Activated naive CD8-positive, alpha-beta T cell treated with anti-CD3 and anti-CD28 coated beads, Interleukin-2, amount 50 U/mL, for 24 hours (primary cell): ENCODE measurements around the gene SLC28A2.
A peak's percentile ranks its signal among the peaks of the same experiment; 100 is the strongest.
"Not testable (repeated sequence)": the region's sequence is repeated elsewhere in the genome, so short reads cannot be mapped to it uniquely, and the experiment has no call there.

Experiments used
- ATAC-seq: fragments of 150-1000 bp; cut with Tn5 transposase; one replicate; pipeline ENCODE4 v1.10.0; 2021
- DNase-seq: peaks from one replicate; pipeline ENCODE4 v3.0.0; 2021
- H3K27ac Mint-ChIP-seq: one replicate; pipeline ENCODE4 v1.8.0; 2021; ENCODE audit warnings: mild to moderate bottlenecking, mixed read lengths
- H3K27me3 Mint-ChIP-seq: one replicate; pipeline ENCODE4 v1.8.0; 2021; ENCODE audit warnings: mixed read lengths
- H3K36me3 Mint-ChIP-seq: one replicate; pipeline ENCODE4 v1.8.0; 2021; ENCODE audit warnings: low read depth, mixed read lengths
- H3K4me1 Mint-ChIP-seq: one replicate; pipeline ENCODE4 v1.8.0; 2021; ENCODE audit warnings: mixed read lengths
- H3K4me3 Mint-ChIP-seq: one replicate; pipeline ENCODE4 v1.8.0; 2021; ENCODE audit warnings: mild to moderate bottlenecking, moderate library complexity, mixed read lengths
- H3K9me3 Mint-ChIP-seq: one replicate; pipeline ENCODE4 v1.8.0; 2021; ENCODE audit warnings: mixed read lengths

Gene SLC28A2

DNA sequence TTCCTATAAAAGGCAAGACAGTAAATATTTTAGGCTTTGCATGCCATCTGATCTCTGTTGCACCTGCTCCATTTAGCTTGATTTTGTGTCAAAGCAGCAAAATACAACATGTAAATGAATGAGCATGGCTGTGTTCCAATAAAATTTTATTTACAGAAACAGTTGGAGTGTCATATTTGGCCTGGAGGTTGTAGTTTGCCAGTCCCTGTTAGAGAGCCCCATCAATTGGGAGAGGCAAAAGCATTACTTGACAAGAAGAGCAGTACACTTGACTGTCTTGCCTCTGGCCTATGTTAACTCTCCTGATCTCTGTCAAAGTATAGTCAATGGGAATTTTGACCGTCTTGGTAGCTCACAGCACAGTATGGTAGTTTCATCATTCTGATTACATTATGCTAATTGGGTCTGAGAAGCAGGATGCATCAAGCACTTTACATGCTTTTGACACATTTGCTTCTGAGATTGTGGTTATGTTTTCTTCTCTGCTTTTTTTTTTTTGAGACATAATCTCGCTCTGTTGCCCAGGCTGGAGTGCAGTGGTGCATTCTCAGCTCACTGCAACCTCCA, 35.4 kb downstream of the SLC28A2 start:
- Mint-ChIP-seq H3K36me3 (no peaks in the 10 kb centered on the region), H3K9me3 (no peaks in the 10 kb centered on the region), H3K4me1 (no peaks in the 10 kb centered on the region), H3K27me3 (peaks cover 8% of the 10 kb centered on the region), H3K4me3 (no peak overlapping the region), H3K27ac (no peak overlapping the region)
- ATAC-seq (no peak), DNase-seq (no peak)

DNA sequence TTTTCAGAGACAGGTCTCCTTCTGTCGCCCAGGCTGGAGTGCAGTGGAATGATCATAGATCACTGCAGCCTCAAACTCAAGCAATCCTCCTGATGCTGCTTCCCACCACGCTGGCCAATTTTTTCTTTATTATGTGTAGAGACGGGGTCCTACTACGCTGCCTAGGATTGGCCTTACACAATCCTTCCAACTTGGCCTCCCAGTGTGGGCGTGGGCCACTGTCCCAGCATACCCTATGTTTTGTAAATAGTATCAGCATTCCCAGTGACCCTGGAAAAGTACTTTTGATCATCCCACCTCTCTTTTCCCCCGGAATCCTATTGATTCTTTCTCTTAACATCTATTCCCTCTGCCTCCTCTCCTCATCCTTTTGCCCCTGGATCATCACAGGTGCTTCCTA, 36.9 kb downstream of the SLC28A2 start:
- no peaks in the 10 kb centered on the region for H3K9me3 Mint-ChIP-seq
- no peak for DNase-seq
- H3K36me3 Mint-ChIP-seq: no peaks in the 10 kb centered on the region
- peaks cover 8% of the 10 kb centered on the region for H3K27me3 Mint-ChIP-seq
- no peak overlapping the region for H3K27ac Mint-ChIP-seq
- no peak overlapping the region for H3K4me3 Mint-ChIP-seq
- no peaks in the 10 kb centered on the region for H3K4me1 Mint-ChIP-seq
- ATAC-seq: no peak

DNA sequence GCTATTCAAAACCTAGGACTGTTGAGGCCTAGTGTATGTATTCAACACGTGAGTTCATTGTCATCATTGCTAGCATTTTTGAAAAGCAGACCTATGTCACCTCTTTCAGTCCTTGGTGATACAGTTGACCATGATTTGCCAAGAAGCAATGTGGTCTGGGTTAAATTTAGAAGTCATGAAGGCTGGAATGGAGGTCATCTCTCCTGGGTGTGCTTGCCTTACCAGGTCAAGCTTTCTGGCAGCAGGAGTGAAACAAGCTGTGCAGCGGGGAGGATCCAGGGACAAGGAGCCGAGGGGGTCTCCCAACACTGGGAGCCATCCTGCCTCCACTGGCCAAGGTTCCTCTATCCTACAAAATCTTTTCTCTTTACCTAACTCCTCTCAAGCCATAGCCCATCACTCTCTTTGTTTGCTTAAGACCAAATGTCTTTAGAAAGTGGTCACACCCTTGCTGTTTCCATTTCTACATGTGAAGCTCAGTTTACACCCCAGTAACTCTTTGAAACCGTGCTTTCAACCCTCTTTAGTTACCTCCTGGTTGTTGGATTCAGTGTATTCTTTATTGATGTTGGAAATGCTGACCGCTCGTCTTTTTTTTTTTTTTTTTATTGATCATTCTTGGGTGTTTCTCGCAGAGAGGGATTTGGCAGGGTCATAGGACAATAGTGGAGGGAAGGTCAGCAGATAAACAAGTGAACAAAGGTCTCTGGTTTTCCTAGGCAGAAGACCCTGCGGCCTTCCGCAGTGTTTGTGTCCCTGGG, 40.0 kb downstream of the SLC28A2 start:
- DNase-seq: no peak
- no peak for ATAC-seq
- Mint-ChIP-seq H3K9me3 (peaks cover 4% of the 10 kb centered on the region), H3K36me3 (no peaks in the 10 kb centered on the region), H3K4me3 (no peak overlapping the region), H3K27me3 (peaks cover 3% of the 10 kb centered on the region), H3K4me1 (no peaks in the 10 kb centered on the region), H3K27ac (no peak overlapping the region)

DNA sequence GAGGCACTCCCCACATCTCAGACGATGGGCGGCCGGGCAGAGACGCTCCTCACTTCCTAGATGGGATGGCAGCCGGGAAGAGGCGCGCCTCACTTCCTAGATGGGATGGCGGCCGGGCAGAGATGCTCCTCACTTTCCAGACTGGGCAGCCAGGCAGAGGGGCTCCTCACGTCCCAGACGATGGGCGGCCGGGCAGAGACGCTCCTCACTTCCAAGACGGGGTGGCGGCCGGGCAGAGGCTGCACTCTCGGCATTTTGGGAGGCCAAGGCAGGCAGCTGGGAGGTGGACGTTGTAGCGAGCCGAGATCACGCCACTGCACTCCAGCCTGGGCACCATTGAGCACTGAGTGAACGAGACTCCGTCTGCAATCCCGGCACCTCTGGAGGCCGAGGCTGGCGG, 41.3 kb downstream of the SLC28A2 start:
- not testable (repeated sequence) for H3K4me1 Mint-ChIP-seq, H3K27me3 Mint-ChIP-seq, ATAC-seq, DNase-seq, H3K36me3 Mint-ChIP-seq, H3K4me3 Mint-ChIP-seq, H3K27ac Mint-ChIP-seq
- H3K9me3 Mint-ChIP-seq: peaks cover 11% of the 10 kb centered on the region

DNA sequence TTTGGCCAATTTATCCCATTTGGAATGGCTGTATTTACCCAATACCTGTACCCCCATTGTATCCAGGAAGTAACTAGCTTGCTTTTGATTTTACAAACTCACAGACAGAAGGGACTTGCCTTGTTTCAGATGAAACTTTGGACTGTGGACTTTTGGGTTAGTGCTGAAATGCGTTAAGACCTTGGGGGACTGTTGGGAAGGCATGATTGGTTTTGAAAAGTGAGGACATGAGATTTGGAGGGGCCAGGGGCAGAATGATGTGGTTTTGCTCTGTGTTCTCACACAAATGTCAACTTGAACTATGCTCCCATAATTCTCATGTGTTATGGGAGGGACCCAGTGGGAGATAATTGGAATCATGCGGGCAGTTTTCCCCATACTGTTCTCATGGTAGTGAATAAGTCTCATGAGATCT, 46.9 kb downstream of the SLC28A2 start:
- H3K27ac Mint-ChIP-seq, H3K27me3 Mint-ChIP-seq, ATAC-seq, H3K4me1 Mint-ChIP-seq, DNase-seq, H3K36me3 Mint-ChIP-seq, H3K4me3 Mint-ChIP-seq: not testable (repeated sequence)
- peaks cover 11% of the 10 kb centered on the region for H3K9me3 Mint-ChIP-seq

DNA sequence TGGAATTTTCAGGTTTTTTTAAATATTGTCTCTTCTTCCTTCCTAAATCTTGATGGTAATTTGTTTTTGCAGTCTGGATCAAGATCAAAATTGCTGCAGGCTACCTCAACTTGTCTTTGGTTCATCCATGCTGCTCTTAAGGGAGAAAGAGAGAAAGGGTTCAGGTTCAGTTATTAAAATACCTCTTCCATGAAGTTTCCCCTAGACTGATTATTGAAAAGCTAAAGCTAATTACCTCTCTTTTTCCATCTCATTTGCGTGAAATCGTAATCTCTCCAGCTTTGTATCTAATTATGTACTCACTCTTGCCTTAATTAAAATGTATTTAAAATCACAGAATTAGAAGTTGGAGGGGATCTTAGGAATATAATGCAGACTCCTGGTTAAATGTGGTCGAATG, 52.7 kb downstream of the SLC28A2 start:
- no peak overlapping the region for H3K4me3 Mint-ChIP-seq
- H3K9me3 Mint-ChIP-seq: no peaks in the 10 kb centered on the region
- no peaks in the 10 kb centered on the region for H3K36me3 Mint-ChIP-seq
- no peak overlapping the region for H3K27ac Mint-ChIP-seq
- DNase-seq: no peak
- no peak for ATAC-seq
- H3K27me3 Mint-ChIP-seq: peaks cover 20% of the 10 kb centered on the region
- H3K4me1 Mint-ChIP-seq: peaks cover 4% of the 10 kb centered on the region

DNA sequence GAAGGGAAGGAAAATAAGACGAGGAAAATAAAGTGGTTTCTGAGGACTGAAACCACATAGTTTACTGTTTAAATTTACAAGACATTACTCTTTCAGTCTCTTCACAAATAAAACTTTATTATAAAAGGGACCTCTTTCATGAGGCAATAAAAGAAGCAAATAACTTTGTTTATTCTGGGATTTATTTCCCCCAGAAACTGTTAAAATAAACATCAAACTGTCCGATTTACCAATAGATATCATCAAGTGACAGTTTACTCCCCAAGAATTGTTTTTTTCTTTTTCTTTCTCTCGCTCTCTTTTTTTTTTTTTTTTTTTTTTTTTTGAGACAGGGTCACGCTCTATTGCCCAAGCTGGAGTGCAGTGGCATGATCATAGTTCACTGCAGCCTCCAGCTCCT, 54.1 kb downstream of the SLC28A2 start:
- Mint-ChIP-seq H3K4me3 (no peak overlapping the region), H3K4me1 (peaks cover 4% of the 10 kb centered on the region), H3K9me3 (no peaks in the 10 kb centered on the region), H3K27me3 (peaks cover 22% of the 10 kb centered on the region), H3K27ac (no peak overlapping the region), H3K36me3 (no peaks in the 10 kb centered on the region)
- ATAC-seq (no peak), DNase-seq (no peak)

GRCh38 chr15:45307230-45307924, 55.3 kb downstream of the SLC28A2 start:
- no peaks in the 10 kb centered on the region for H3K9me3 Mint-ChIP-seq
- peak; percentile 61 for ATAC-seq
- H3K27me3 Mint-ChIP-seq: peaks cover 25% of the 10 kb centered on the region
- peaks cover 4% of the 10 kb centered on the region for H3K4me1 Mint-ChIP-seq
- H3K4me3 Mint-ChIP-seq: peak overlapping the region; percentile 40
- no peaks in the 10 kb centered on the region for H3K36me3 Mint-ChIP-seq
- DNase-seq: no peak
- H3K27ac Mint-ChIP-seq: no peak overlapping the region

DNA sequence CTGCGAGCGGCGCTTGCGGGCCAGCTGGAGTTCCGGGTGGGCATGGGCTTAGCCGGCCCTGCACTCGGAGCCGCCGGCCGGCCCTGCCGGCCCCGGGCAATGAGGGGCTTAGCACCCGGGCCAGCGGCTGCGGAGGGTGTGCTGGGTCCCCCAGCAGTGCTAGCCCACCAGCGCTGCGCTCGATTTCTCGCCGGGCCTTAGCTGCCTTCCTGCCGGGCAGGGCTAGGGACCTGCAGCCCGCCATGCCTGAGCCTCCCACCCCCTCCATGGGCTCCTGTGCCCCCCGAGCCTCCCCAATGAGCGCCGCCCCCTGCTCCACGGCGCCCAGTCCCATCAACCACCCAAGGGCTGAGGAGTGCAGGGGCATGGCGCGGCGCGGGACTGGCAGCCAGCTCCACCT, 62.1 kb downstream of the SLC28A2 start:
- not testable (repeated sequence) for H3K36me3 Mint-ChIP-seq, H3K4me1 Mint-ChIP-seq, DNase-seq, H3K4me3 Mint-ChIP-seq, ATAC-seq, H3K27ac Mint-ChIP-seq, H3K9me3 Mint-ChIP-seq, H3K27me3 Mint-ChIP-seq

- no peak for DNase-seq
- Mint-ChIP-seq H3K36me3 (no peaks in the 10 kb centered on the region), H3K9me3 (no peaks in the 10 kb centered on the region), H3K4me3 (no peak overlapping the region), H3K27ac (no peak overlapping the region), H3K4me1 (no peaks in the 10 kb centered on the region), H3K27me3 (peaks cover 8% of the 10 kb centered on the region)
- no peak for ATAC-seq
Measured at GRCh38 chr15:45314960-45315359, 62.9 kb downstream of the SLC28A2 start.

- Mint-ChIP-seq H3K27me3 (peaks cover 2% of the 10 kb centered on the region), H3K27ac (no peak overlapping the region), H3K4me3 (no peak overlapping the region), H3K36me3 (no peaks in the 10 kb centered on the region), H3K4me1 (no peaks in the 10 kb centered on the region), H3K9me3 (no peaks in the 10 kb centered on the region)
- DNase-seq (no peak), ATAC-seq (no peak)
Measured at GRCh38 chr15:45319472-45320214, 67.6 kb downstream of the SLC28A2 start.

DNA sequence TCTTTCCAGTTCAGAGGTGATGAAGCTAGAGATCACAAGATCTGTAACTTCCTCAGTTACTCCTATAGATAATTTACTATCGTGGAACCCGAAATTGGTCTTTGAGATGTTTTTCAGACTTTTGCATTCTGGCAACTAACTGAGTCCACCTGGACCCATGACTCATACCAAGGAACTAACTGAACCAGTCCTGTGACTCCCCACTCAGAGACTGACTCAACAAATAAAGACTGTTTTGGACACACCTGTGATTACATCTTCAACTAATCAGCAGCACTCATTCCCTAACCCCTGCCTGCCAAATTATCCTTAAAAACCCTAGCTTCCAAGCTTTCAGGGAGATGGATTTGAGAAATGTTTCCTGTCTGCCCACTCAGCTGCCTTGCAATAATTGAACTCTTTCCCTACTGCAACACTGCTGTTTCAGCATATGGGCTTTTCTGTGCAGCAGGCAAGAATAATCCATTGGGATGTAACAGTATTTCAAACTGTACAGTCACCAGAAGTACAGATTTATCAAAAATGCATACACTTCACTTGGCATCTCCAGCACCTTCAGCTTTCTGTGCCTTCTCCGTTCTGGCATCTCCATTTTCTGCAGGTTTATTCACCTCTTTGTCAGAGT, 68.7 kb downstream of the SLC28A2 start:
- no peak for DNase-seq
- no peaks in the 10 kb centered on the region for H3K4me1 Mint-ChIP-seq
- H3K36me3 Mint-ChIP-seq: no peaks in the 10 kb centered on the region
- no peak for ATAC-seq
- peaks cover 4% of the 10 kb centered on the region for H3K27me3 Mint-ChIP-seq
- no peak overlapping the region for H3K27ac Mint-ChIP-seq
- H3K4me3 Mint-ChIP-seq: no peak overlapping the region
- H3K9me3 Mint-ChIP-seq: no peaks in the 10 kb centered on the region

DNA sequence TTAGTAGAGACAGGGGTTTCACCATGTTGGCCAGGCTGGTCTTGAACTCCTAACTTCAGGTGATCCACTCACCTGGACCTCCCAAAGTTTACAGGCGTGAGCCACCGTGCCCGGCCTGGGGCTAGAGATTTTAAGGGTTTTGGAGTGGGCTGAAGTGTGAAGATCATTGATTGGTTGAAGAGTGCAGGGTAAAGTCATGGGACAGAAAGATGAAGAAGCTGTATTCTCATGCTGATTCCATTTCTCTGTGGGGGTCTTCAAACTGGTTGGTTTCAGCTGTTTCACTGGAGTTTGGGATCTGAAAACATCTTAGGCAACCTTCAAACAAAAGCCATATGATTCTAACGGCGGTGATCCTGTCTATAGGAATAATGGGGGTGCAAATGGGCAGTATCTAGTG, 74.2 kb downstream of the SLC28A2 start:
- Mint-ChIP-seq H3K9me3 (no peaks in the 10 kb centered on the region), H3K36me3 (no peaks in the 10 kb centered on the region), H3K4me1 (no peaks in the 10 kb centered on the region), H3K27ac (no peak overlapping the region), H3K4me3 (no peak overlapping the region), H3K27me3 (peaks cover 20% of the 10 kb centered on the region)
- DNase-seq (no peak), ATAC-seq (no peak)

- H3K4me1 Mint-ChIP-seq: no peaks in the 10 kb centered on the region
- H3K9me3 Mint-ChIP-seq: no peaks in the 10 kb centered on the region
- H3K27me3 Mint-ChIP-seq: peaks cover 20% of the 10 kb centered on the region
- H3K36me3 Mint-ChIP-seq: no peaks in the 10 kb centered on the region
- ATAC-seq (no peak), DNase-seq (no peak)
- no peak overlapping the region for H3K27ac Mint-ChIP-seq
- H3K4me3 Mint-ChIP-seq: no peak overlapping the region
Measured at GRCh38 chr15:45326741-45327140, 74.7 kb downstream of the SLC28A2 start.
